SK-N-SH treated with all-trans-retinoic acid at 6 μM for 48 hours (cell line): ENCODE results near the gene SGO1.

Source experiments
- ATAC-seq: fragments of 200-7000 bp; cut with Tn5 transposase; 3 replicates; pipeline ENCODE4 v1.9.1; 2020; ENCODE audit warnings: mild to moderate bottlenecking, moderate library complexity
- ARNTL ChIP-seq: fragments of 450-650 bp; formaldehyde crosslinking; IDR thresholded peaks from 2 replicates; pipeline ENCODE4 v1.5.0; 2020; ENCODE audit warnings: low read depth, mild to moderate bottlenecking, moderate library complexity, borderline replicate concordance
- BACH2 ChIP-seq: fragments of 250-450 bp; sonication (Bioruptor Pico); IDR thresholded peaks from 2 replicates; pipeline ENCODE4 v1.9.0; 2021; ENCODE audit warnings: mild to moderate bottlenecking, borderline replicate concordance
- CSDC2 ChIP-seq: fragments of 250-450 bp; sonication (Bioruptor Pico); IDR thresholded peaks from 2 replicates; pipeline ENCODE4 v1.5.0; 2020; ENCODE audit warnings: mild to moderate bottlenecking, moderate library complexity
- CSRNP3 ChIP-seq: fragments of 250-450 bp; sonication (Bioruptor Pico); IDR thresholded peaks from 2 replicates; pipeline ENCODE4 v1.5.1; 2021; ENCODE audit warnings: mild to moderate bottlenecking, moderate library complexity
- ESRRG ChIP-seq: fragments of 250-450 bp; sonication (Bioruptor Pico); IDR thresholded peaks from 2 replicates; pipeline ENCODE4 v1.6.1; 2021; ENCODE audit warnings: mild to moderate bottlenecking
- GLIS3 ChIP-seq: fragments of 250-450 bp; sonication (Bioruptor Pico); IDR thresholded peaks from 2 replicates; pipeline ENCODE4 v1.5.0; 2020; ENCODE audit warnings: mild to moderate bottlenecking, moderate library complexity
- OSR1 ChIP-seq: fragments of 250-450 bp; sonication (Bioruptor Pico); IDR thresholded peaks from 2 replicates; pipeline ENCODE4 v1.8.0; 2022; ENCODE audit warnings: moderate library complexity, mild to moderate bottlenecking, inconsistent platforms
- POU6F1 ChIP-seq: fragments of 250-450 bp; sonication (Bioruptor Pico); IDR thresholded peaks from 2 replicates; pipeline ENCODE4 v1.8.0; 2021; ENCODE audit warnings: low read depth, mild to moderate bottlenecking, moderate library complexity, borderline replicate concordance
- PPARA ChIP-seq: fragments of 250-450 bp; sonication (Bioruptor Pico); IDR thresholded peaks from 2 replicates; pipeline ENCODE4 v1.5.0; 2020; ENCODE audit warnings: mild to moderate bottlenecking, borderline replicate concordance
- RARB ChIP-seq: fragments of 250-450 bp; sonication (Bioruptor Pico); IDR thresholded peaks from 2 replicates; pipeline ENCODE4 v1.8.0; 2021; ENCODE audit warnings: mild to moderate bottlenecking, moderate library complexity
- SNAI2 ChIP-seq: fragments of 250-450 bp; sonication (Bioruptor Pico); IDR thresholded peaks from 2 replicates; pipeline ENCODE4 v1.5.0; 2020; ENCODE audit warnings: mild to moderate bottlenecking, moderate library complexity
- TCF4 ChIP-seq: fragments of 250-450 bp; sonication (Bioruptor Pico); IDR thresholded peaks from 2 replicates; pipeline ENCODE4 v1.8.0; 2021; ENCODE audit warnings: mild to moderate bottlenecking, moderate library complexity, borderline replicate concordance
- TSHZ2 ChIP-seq: fragments of 250-450 bp; sonication (Bioruptor Pico); IDR thresholded peaks from 2 replicates; pipeline ENCODE4 v1.5.0; 2020; ENCODE audit warnings: mild to moderate bottlenecking, moderate library complexity
- ZC3H10 ChIP-seq: fragments of 250-450 bp; sonication (Bioruptor Pico); IDR thresholded peaks from 2 replicates; pipeline ENCODE4 v1.5.1; 2021; ENCODE audit warnings: mild to moderate bottlenecking, moderate library complexity
- ZFP3 ChIP-seq: fragments of 250-450 bp; sonication (Bioruptor Pico); IDR thresholded peaks from 2 replicates; pipeline ENCODE4 v1.5.0; 2020; ENCODE audit warnings: mild to moderate bottlenecking, moderate library complexity
- ZFP30 ChIP-seq: fragments of 450-650 bp; formaldehyde crosslinking; IDR thresholded peaks from 2 replicates; pipeline ENCODE4 v1.5.0; 2022; ENCODE audit warnings: mild to moderate bottlenecking, moderate library complexity
- ZNF565 ChIP-seq: fragments of 450-650 bp; formaldehyde crosslinking; conservative IDR thresholded peaks from 2 replicates; pipeline ENCODE4 v1.5.0; 2020; ENCODE audit warnings: low read depth, mild to moderate bottlenecking, moderate library complexity
- ZNF70 ChIP-seq: fragments of 450-650 bp; formaldehyde crosslinking; IDR thresholded peaks from 2 replicates; pipeline ENCODE4 v1.5.0; 2020; ENCODE audit warnings: mild to moderate bottlenecking, moderate library complexity
- ZNF8 ChIP-seq: fragments of 450-650 bp; formaldehyde crosslinking; IDR thresholded peaks from 2 replicates; pipeline ENCODE4 v1.5.0; 2020; ENCODE audit warnings: mild to moderate bottlenecking, moderate library complexity
- TF ChIP-seq, protein P1 (sequence below): fragments of 250-450 bp; sonication (Bioruptor Pico); IDR thresholded peaks from 2 replicates; pipeline ENCODE4 v1.8.0; 2020; ENCODE audit warnings: mild to moderate bottlenecking, moderate library complexity, borderline replicate concordance
- TF ChIP-seq, protein P2 (sequence below): fragments of 250-450 bp; sonication (Bioruptor Pico); IDR thresholded peaks from 2 replicates; pipeline ENCODE4 v1.5.1; 2020; ENCODE audit warnings: low read depth, mild to moderate bottlenecking, moderate library complexity

SGO1 gene

GRCh38 chr3:20125897-20126296 lies 60.1 kb downstream of the SGO1 start (continued):
- TF ChIP-seq TSHZ2 = no peak

- no peak for ATAC-seq
- TF ChIP-seq POU6F1 (CRISPR knock-in tag) (no peak), ZFP30 (CRISPR knock-in tag) (no peak), ZNF70 (CRISPR knock-in tag) (no peak), ZNF8 (CRISPR knock-in tag) (no peak), GLIS3 (CRISPR knock-in tag) (no peak), SNAI2 (CRISPR knock-in tag) (no peak)
- TF ChIP-seq, protein P1, sequence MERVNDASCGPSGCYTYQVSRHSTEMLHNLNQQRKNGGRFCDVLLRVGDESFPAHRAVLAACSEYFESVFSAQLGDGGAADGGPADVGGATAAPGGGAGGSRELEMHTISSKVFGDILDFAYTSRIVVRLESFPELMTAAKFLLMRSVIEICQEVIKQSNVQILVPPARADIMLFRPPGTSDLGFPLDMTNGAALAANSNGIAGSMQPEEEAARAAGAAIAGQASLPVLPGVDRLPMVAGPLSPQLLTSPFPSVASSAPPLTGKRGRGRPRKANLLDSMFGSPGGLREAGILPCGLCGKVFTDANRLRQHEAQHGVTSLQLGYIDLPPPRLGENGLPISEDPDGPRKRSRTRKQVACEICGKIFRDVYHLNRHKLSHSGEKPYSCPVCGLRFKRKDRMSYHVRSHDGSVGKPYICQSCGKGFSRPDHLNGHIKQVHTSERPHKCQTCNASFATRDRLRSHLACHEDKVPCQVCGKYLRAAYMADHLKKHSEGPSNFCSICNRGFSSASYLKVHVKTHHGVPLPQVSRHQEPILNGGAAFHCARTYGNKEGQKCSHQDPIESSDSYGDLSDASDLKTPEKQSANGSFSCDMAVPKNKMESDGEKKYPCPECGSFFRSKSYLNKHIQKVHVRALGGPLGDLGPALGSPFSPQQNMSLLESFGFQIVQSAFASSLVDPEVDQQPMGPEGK (CRISPR knock-in tag) = no peak
These were observed 60.7 kb downstream of the SGO1 start for GRCh38 chr3:20125289-20125688.

GRCh38 chr3:20123131-20123652 lies 62.8 kb downstream of the SGO1 start:
- no peak for TF ChIP-seq ZFP3
- TF ChIP-seq, protein P1 (CRISPR knock-in tag) = no peak
- no peak for TF ChIP-seq ARNTL (CRISPR knock-in tag)
- TF ChIP-seq, protein P2, sequence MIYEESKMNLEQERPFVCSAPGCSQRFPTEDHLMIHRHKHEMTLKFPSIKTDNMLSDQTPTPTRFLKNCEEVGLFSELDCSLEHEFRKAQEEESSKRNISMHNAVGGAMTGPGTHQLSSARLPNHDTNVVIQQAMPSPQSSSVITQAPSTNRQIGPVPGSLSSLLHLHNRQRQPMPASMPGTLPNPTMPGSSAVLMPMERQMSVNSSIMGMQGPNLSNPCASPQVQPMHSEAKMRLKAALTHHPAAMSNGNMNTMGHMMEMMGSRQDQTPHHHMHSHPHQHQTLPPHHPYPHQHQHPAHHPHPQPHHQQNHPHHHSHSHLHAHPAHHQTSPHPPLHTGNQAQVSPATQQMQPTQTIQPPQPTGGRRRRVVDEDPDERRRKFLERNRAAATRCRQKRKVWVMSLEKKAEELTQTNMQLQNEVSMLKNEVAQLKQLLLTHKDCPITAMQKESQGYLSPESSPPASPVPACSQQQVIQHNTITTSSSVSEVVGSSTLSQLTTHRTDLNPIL (CRISPR knock-in tag) = no peak
- TF ChIP-seq ZFP30 (CRISPR knock-in tag) = no peak
- TF ChIP-seq RARB (CRISPR knock-in tag) = no peak
- no peak for TF ChIP-seq POU6F1 (CRISPR knock-in tag)
- TF ChIP-seq CSDC2 (CRISPR knock-in tag) = no peak
- TF ChIP-seq ZNF565 (CRISPR knock-in tag) = no peak
- no peak for TF ChIP-seq TCF4 (CRISPR knock-in tag)
- no peak for TF ChIP-seq ZC3H10 (CRISPR knock-in tag)
- TF ChIP-seq ESRRG (CRISPR knock-in tag) = no peak
- no peak for TF ChIP-seq SNAI2 (CRISPR knock-in tag)
- no peak for TF ChIP-seq OSR1 (CRISPR knock-in tag)
- TF ChIP-seq CSRNP3 (CRISPR knock-in tag) = no peak
- TF ChIP-seq PPARA (CRISPR knock-in tag) = no peak
- TF ChIP-seq BACH2 = no peak
- no peak for ATAC-seq
